Lower leg skin (tissue), 3 donors: Measurements from ENCODE around the gene NOTCH3.

Experiments
- POLR2A ChIP-seq, 2 donors: fragments of 450-650 bp; IDR thresholded peaks; one replicate each; pipeline ENCODE4 v1.6.1; 2016 to 2017; ENCODE audit warnings: antibody characterized with exemption in 2 of 2, mild to moderate bottlenecking in 1 of 2, moderate library complexity in 1 of 2
- TF ChIP-seq, protein P1 (sequence below), 3 donors: fragments of 450-650 bp; IDR thresholded peaks; one replicate each; pipeline ENCODE4 v1.5.1; 2016; ENCODE audit warnings: antibody characterized with exemption in 3 of 3, mild to moderate bottlenecking in 3 of 3, moderate library complexity in 2 of 3

DNA sequence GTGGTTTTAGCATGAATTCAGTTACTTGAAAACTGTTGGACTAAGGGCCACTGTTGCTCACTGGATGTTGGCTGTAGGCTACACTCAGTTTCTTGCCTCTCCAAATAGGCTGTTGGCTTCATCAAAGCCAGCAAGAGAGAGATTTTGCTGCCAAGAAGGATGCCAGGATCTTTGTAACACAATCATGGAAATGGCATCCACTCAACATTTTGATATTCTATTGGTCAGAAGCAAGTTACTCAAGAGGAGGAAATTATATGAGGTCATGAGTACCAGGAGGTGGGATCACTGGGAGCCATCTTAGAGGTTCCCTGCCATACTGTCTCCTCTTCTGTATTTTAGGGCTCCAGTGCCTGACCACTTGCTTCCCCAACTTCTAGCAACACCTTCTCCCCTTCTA, 63.0 kb downstream of the NOTCH3 start:
- TF ChIP-seq, protein P1, sequence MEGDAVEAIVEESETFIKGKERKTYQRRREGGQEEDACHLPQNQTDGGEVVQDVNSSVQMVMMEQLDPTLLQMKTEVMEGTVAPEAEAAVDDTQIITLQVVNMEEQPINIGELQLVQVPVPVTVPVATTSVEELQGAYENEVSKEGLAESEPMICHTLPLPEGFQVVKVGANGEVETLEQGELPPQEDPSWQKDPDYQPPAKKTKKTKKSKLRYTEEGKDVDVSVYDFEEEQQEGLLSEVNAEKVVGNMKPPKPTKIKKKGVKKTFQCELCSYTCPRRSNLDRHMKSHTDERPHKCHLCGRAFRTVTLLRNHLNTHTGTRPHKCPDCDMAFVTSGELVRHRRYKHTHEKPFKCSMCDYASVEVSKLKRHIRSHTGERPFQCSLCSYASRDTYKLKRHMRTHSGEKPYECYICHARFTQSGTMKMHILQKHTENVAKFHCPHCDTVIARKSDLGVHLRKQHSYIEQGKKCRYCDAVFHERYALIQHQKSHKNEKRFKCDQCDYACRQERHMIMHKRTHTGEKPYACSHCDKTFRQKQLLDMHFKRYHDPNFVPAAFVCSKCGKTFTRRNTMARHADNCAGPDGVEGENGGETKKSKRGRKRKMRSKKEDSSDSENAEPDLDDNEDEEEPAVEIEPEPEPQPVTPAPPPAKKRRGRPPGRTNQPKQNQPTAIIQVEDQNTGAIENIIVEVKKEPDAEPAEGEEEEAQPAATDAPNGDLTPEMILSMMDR (IDR thresholded peaks at IDR 0.05), result no peak
- TF ChIP-seq POLR2A (IDR thresholded peaks at IDR 0.05), result no peak
